Measurements from ENCODE around the gene EEF2K.

EEF2K gene

GRCh38 chr16:22321340-22322001 is 115.4 kb downstream of the EEF2K start:
- peak; percentile 54 for DNase-seq

- DNase-seq: no peak
Observed at GRCh38 chr16:22322021-22322471, 116.0 kb downstream of the EEF2K start.

GRCh38 chr16:22322741-22323140 is 116.7 kb downstream of the EEF2K start:
- DNase-seq: no peak

- no peak for DNase-seq
Observed at GRCh38 chr16:22323173-22323958, 117.3 kb downstream of the EEF2K start.

- DNase-seq: no peak
Observed at GRCh38 chr16:22323959-22324786, 118.1 kb downstream of the EEF2K start.

- DNase-seq: no peak
Observed at GRCh38 chr16:22324787-22325597, 118.9 kb downstream of the EEF2K start.

- DNase-seq: no peak
Observed at GRCh38 chr16:22325598-22326368, 119.7 kb downstream of the EEF2K start.

GRCh38 chr16:22326369-22326652 is 120.2 kb downstream of the EEF2K start:
- DNase-seq: no peak

GRCh38 chr16:22326771-22327445 is 120.8 kb downstream of the EEF2K start:
- DNase-seq: no peak

GRCh38 chr16:22327446-22327775 is 121.3 kb downstream of the EEF2K start:
- no peak for DNase-seq

GRCh38 chr16:22328081-22328725 is 122.1 kb downstream of the EEF2K start:
- DNase-seq: no peak

- DNase-seq: no peak
Observed at GRCh38 chr16:22329199-22329695, 123.2 kb downstream of the EEF2K start.

- DNase-seq: no peak
Observed at GRCh38 chr16:22330326-22330725, 124.2 kb downstream of the EEF2K start.

- DNase-seq: no peak
Observed at GRCh38 chr16:22333457-22333994, 127.4 kb downstream of the EEF2K start.

- DNase-seq: no peak
Observed at GRCh38 chr16:22335668-22336246, 129.7 kb downstream of the EEF2K start.

GRCh38 chr16:22336581-22336980 is 130.5 kb downstream of the EEF2K start:
- DNase-seq: no peak

- DNase-seq: no peak
Observed at GRCh38 chr16:22337045-22337444, 131.0 kb downstream of the EEF2K start.

- DNase-seq: no peak
Observed at GRCh38 chr16:22337849-22338635, 132.0 kb downstream of the EEF2K start.
